NCI-H1417 (cell line): Measurements from ENCODE around the gene RASGRP1.
A peak's percentile ranks its signal among the peaks of the same experiment; 100 is the strongest.

ENCODE experiments used
- DNase-seq, 3 experiments: peaks; one replicate each; lab custom pipeline; 2025; lab: John Stamatoyannopoulos, UW

RASGRP1 gene

DNA sequence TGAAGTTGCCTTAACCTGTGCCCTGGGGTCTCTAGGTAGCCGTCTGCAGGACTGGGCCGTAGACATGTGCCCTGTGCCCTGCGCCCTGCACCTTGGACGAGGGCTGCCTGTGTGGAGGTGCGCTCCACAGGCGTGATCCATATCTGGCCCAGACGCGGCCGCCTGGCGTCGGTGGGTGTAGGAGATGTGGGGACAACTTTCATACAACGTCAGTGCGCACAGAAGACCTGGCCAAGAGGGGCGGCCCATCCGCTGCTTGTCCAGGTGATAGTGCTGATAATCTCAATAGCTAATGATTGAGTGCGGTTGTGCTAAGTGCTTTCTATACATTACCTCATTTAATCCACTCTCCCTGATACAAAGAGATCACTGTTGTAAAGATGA, 665 bp upstream of the RASGRP1 start:
- DNase-seq, result no peak

DNA sequence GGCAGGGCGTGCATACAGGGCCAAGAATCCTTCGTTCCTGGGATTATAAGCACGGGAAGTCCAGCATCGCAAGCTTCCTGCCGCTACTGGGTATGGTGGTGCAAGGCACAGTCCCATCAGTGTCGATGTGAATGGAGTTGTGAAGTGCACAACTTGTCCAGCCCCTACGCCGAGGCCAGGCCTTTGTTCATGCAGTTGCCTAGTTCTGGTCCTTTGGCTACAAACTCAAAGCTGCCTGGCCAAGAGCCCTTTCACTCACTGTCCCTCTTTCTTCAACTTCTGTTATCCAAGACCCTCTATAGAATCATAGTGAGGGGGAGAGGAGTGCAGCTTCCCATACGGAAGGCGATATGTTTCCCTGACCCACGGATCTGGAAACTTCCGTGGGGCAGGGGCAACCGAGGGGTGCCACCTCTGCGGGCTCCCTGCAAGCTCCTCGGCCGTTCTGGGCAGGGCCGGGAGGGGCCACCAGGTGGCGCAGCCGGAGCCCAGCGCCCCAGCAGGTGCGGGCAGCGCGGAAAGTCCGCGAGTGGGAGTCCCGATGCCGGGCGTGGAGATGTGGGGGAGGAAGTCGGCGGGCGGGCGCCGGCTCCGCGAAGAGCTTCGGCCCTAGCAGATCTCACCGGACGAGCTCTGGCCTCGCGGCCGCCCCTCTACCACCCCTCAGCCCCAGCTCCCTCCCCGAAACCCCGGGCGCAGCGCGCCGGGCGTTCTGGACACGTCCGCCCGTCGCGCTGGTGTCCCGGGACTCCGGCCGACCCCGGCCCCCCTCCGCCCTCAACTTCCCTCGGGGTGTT, 693 bp downstream of the RASGRP1 start:
- peak; percentile 35 to 58 (median 50) for DNase-seq

DNA sequence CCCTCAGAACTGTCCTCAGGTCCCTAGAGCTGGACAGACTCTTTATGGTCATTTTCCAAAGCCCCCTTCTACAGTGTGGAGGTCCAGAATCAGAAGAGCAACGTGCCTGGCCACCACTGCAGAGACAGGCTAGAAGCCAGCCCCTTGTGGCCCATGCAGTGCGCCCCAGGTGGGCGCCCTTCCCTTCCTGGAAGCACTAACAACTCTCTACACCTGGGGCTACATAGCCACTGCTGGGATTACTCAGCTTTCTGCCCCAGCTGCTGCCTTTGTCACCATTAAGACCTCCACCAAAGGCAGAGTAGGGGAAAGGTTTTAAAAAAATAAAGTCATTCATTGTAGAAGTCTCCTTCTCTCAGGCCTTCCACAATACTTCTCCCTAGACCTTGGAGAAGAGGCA, 2.3 kb downstream of the RASGRP1 start:
- DNase-seq, result no peak

DNA sequence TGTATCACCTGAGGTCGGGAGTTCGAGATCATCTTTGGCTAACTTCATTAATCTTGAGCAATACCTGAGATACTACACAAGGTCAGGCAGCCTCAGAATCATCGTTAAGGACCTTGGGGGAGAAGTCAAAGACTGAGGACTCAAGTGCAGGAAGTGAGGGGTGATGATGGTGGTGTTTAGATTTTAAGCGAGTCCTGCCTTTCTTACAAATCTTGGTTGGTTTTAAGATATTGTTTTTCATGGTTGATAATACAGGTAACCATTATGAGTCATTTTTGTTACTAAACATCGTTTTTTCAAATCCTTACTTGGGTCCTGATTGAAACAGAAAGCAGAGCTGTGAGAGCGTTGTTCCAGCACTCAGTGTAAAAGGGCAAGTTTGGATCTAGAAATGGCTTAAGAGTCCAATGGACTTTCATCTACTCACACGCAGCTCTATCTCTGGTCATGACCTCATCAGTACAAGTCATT, 4.1 kb downstream of the RASGRP1 start:
- DNase-seq, result no peak

DNA sequence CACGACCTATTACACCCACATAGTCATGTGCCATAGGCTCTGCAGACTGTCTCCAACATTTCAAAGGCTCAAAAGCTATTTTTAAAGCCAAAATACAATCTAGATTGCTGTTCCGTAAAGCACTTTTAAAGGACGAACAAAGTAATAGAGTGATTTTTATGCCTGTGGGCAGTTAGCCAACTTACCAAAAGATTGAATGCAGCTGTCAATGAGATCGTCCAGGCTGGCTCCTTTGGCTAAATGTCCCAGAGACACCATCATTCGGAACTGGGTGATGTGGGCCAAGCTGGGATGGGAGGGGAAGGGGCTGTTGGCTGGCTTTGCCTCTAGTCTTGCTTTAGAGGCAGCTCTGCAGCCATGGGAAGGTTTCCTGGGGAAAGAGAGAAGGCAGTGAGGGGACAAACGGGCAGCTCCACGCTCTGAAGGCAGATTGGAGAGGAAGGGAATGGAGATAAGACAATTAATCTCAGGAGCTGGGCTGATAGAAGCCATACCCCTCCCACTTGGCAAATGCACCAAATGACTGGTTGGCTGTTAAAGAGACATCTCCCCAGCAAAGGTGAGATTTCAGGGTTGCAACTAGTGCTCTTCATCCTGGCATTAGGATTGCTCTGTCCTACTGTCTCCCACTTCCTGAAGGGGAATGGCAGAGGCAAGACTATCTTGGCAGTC, 4.8 kb downstream of the RASGRP1 start:
- no peak for DNase-seq

DNA sequence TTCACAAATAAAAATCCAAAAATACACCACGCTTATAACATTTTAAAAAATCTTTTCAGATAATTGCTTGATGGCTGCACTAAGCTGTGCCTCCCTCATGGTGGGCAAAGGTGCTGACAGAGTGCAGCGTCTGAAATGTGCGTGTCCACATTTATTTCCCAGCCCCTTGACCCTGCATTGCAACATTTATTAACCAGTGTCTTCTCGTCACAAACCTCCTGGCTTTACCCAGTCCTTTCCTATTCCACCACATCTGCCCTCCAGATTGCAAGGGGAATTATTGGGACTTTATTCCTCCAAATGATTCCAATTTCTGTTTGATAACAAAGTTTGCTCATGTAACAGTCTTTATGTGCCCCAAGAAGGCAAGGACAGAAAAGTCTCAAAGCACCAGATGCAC, 5.5 kb downstream of the RASGRP1 start:
- DNase-seq, result no peak

DNA sequence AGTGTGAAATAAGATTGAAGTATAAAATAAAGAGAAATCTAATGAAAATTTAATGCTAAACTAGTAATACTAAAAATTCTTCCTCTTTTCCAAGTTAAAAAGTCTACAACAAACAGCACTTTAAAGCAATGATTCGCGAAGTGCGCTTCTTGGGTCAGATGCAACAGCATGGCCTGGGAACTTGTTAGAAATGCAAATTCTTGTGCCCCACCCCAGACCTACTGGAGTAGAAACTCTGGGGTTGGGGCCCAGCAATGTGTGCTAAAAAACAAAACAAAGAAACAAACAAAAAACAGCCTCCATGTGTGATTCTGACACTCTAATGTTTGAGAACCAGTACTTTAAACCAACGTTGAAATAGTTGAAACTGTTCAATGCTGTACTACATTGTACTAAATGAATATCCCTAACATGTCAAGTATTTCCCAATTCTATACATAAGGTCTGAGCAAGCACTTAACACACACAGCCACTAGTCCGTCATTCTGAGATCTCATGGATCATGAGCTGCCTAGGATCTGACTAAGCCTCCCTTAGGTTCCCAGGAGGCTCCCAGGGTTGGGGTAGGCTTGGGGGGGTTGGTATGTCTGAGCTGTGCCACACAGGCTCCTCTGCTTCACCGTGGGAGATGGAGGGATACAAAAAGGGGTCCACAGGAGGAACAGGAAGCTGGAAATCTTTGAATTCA, 6.1 kb downstream of the RASGRP1 start:
- DNase-seq, result no peak

DNA sequence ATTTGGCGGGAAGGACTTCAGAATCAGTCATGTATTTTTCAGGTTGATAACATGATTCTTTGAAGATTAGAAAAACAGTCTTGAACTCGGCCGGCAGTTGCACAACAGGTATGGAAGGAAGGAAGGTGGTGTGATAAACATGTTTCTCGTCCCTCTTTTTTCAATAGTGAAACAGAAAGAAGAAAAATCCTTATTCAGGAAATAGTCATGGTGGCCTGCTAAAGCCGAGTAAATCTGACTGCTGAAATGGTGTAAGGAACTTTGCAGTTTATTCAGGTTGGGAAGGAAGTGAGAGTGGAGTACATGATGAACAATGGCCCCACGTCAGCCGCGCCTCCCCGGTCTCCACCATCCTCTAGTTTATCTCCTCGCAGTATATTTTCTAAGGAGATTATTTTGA, 6.7 kb downstream of the RASGRP1 start:
- DNase-seq, result no peak

DNA sequence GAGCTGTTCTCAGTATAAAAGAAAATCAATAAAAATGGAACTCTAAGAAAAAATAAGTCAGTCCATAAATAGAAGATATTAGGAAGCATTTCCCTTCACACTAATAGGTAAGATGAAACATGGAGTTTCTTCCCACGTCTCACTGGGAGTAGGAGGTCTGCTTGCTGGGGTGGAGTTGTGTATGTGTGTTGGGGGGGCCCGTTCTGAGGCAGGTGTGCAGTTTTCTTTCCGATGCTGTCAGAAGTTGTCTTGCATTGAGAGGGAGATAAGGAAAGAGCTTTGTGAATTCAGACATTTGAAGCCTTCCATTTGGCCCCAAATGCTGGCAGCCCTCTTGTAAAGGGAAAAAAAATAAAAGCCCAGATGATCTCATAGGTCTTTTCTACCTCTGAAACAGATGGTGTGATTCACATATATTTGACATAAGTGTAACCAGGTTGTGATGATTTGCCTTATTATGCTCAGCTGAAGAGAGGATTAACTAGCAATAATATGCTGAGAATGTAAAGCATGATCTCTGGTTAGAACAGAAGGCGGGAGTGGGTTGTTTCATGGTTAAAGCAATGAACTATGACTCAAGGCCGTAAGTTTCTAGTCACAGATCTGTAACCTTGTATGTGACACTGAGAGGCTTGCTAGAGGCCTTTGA, 8.8 kb downstream of the RASGRP1 start:
- no peak for DNase-seq

DNA sequence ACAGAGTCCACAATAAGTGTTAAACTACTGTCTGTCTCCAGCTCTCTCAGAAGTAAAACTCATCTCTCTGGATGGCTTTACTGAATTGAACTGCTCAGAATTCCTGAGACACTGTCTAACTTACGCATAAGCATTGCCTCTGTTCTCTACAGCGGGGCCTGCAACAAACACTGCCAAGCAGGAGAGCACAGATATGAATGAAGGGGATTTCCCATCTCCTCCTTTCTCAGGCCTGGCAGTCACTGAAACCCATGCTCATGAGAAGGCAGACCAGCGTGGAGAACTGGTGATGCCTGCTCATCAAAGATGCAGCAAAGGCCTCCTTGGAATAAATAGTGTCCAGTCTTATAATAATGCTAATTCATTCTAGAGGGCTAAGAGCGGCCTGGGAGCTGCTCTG, 10.3 kb downstream of the RASGRP1 start:
- no peak for DNase-seq

DNA sequence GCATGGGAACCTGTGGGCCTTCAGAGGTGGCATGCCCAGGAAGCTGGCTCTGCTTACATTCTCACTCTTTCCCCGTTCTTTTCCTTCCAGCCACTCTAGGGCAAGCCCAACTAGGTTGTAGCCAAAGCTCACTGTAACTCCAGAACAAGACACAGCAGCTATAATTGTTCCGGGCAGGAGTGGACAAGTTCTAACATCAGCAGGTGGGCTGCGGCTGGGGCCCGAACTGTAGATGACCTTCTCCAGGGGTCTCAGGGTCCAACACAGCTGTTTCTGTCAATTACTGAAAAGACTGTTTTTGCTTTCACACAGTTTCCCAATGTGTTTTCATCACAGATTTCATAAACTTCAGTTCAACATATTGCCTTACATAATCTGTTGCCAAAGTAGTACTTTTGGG, 11.5 kb downstream of the RASGRP1 start:
- DNase-seq, result no peak

DNA sequence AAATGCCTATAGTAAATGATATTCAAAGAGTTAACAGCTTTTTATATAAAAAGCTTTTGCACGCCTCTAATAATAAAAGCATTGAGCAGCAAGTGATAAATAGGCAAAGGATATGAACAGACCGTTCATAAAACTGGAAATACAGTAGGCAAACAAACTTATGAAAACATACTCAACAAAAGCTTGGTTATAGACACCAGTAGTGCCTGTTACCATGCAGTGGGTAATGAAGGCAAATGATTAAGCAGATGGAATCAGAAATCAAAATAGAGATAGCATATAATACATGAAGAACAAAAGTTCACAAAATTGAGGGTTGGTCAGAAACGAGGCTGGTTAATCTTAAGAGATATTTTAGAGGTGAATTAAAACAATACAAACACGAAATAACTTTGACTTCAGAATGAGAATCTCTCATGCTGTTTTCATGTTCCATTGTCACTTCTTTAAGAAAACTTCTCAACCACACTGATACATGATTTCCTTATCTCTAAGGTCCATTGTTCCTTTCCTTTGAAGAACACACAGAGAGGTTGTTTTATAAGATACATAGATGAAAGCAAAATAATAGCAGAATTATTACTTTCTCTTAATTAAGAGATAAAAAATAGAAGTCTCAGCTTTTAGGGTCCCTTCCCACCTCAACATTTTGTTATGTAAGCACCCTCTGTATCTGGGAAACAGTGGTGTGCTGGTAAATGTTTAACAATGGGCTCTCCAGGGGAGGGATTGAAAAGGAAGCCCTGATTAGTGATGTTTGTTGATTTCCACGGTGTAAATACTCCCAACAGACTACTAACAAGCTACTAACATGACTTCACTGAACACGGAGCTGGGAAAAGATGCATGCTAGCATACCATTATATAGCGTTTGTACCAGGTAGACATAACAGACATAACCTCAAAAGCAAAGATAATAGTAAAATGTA, 12.6 kb downstream of the RASGRP1 start:
- DNase-seq, result no peak

DNA sequence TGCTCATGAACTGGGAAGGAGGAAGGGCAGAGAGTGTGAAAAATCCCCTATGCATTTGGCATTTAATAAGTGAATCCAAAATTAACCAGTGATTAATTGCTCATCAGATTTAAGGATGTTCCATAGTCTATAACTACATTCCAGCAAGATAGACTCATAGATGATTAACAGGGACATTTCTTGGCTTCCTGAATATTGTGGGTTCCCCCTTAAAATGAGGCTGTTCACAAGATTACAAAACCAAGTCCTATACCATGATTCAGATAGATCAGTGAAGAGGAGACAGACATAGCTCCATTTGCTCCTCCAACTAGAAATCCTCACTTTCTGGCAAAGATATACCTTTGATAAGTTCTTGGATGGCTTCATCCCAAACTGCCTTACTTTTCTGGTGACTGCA, 15.4 kb downstream of the RASGRP1 start:
- DNase-seq, result no peak

DNA sequence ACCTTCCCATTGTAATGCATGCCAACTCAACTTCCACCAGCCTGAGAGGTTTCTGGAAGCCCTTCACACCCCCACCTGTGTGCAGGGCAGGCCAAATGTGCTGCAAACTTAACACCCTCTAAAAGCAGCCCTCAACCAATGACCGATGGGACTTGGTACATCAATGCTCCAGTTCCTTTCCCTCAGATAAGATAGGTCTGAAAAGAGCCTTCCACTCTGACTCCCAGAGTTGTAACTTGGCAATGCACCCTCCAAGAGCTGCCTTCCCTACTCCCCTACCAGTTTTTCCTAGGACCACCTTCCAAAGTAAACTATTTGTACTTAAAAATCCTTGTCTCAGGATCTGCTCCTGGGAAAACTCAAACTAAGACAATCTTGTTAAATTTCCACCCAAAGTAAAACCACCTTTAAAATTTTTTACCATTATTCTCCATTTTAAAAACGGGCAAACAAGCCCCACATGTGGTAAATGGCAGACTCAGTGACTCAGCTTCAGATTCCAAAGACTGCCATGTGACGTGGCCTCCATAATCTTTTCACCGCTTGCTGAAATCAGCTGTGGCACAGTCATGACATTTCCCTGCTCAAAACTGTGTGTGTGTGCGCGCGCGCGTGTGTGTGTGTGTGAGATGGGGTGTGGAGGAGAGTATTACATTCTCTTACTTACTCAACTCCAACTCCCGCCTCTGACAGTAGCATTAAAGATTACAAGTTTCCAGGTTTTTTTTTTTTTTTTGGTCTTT, 17.2 kb downstream of the RASGRP1 start:
- DNase-seq, result no peak

DNA sequence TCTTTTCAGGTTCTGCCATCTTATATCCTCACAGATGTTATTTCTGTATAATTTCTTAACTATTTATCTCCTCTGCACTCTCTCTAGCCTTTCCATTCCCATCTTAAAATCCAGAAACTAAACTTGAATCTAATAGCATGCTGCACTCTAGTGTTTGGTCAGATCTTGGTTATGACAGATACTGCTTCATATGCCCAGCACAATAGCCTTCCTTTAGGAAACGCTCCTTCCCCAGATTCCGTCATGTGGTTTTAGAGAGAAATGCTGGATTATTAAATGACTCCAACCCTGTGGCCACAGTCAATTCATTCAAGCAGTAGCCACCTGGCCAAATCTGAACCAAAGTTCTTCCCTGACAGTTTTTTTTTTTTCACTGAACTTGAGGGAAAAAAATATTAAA, 19.4 kb downstream of the RASGRP1 start:
- DNase-seq, result no peak

DNA sequence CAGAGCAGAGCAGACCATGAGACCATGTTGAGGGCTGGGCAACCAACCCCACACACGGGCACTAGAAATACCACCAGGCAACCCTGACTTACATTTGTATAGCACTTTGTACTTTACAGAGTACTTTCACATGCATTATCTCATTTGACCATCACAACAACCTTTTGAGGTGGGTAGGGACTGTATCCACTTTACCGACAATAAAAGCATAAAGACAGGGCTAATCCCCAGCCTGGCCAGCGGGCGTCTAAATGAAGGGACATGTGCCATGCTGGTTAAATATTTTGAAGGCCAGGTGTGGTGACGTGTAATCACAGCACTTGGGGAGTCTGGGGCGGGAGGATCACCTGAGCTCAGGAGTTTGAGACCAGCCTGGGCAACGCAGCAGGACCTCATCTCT, 23.6 kb downstream of the RASGRP1 start:
- DNase-seq, result no peak

DNA sequence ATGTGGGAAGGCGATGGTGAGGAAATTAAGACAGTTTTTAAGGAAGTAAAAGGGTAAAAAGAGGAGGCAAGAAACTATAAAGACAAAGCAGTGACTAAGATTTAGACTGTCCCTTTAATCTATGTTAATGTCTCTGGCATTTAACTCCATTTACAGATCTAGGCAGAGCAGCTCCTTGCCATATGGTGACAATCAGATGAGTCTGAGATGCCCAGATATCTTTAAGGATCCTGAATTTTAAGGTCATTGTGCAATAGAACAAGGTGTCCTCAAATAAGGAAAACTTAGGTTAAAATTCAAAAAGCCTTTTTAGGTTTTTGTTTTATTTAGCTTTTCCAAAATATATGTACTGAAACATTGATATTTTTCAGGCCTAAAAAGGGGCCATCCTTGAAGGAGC, 24.1 kb downstream of the RASGRP1 start:
- no peak for DNase-seq

DNA sequence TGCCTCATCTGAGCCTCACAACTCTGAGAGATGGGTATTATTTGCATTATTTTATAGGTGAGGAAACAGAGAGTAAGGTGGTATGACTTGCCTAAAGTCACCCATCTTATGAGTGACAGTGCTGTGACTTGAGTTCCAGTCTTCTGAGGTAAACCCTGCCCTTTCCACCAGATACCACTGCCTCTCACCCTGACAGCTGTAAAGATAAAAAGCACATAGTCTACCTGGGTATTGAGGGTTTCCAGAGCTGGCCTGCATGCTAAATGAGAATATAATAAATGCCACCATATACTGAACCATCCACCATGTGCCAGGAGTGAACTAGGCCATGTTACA, 25.6 kb downstream of the RASGRP1 start:
- no peak for DNase-seq

DNA sequence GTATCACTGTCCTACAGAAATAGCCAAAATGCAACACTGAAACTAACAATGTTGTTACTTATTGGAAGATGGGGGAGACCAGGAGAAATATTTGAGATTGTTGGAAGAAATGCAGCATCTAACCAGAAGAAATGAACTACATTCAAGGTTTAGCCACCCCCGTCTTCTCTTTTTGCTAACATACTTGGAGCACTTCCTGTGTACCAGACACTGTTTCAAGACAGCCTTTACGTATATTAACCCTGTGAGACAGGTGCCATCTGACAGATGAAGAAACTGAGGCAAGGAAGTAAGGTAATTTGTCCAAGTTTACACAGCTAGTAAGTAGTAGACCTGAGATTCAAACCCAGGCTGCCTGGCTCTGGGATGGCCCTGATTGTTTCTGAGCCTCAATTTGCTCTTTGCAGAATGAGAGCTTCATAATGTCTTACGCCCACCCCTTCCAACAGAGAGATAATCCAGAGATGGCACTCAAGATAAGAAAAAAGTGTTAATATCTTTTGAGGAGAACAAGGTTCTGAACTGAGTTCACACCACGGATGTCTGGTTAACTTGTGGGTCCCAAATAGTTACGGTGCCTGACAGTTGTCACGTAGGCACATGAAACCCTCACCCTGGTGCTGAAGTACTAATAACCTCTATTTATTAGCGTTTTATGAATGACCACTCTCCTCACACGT, 26.1 kb downstream of the RASGRP1 start:
- DNase-seq, result no peak

DNA sequence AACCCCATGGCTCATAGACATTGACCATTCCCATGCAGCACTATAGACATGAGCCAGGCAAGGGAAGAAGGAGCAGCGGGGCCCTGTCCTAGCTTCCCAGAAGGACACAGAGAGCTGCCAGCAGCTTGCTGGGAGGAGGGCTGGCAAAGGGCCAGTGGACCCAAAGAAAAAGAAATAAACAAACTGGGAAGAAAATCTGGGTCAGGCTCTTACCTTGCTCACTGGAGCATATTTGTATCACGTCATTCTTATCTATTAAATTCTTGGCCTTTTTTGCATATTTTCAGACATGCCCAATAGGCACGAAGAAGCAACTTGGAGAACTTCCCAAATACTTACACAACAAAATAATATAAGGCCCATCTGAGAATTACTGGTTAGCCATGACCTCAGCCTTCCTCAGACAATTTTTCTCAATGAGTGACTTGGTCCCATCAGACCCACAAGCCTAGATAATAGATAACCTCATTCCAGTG, 28.4 kb downstream of the RASGRP1 start:
- DNase-seq, result no peak
